HG03378 (cell line): ENCODE data around the gene GOLGA8M.
"Not testable (repeated sequence)": the region's sequence is repeated elsewhere in the genome, so short reads cannot be mapped to it uniquely, and the experiment has no call there.

Experiments
- ATAC-seq: cut with Tn5 transposase; IDR thresholded peaks from one replicate; pipeline ENCODE4 v1.9.1; 2021; ENCODE audit warnings: mild to moderate bottlenecking, moderate library complexity; ENCODE audit not compliant: unreplicated experiment

Gene GOLGA8M

GRCh38 chr15:28664575-28664974 is 47.6 kb downstream of the GOLGA8M start:
- not testable (repeated sequence) for ATAC-seq

DNA sequence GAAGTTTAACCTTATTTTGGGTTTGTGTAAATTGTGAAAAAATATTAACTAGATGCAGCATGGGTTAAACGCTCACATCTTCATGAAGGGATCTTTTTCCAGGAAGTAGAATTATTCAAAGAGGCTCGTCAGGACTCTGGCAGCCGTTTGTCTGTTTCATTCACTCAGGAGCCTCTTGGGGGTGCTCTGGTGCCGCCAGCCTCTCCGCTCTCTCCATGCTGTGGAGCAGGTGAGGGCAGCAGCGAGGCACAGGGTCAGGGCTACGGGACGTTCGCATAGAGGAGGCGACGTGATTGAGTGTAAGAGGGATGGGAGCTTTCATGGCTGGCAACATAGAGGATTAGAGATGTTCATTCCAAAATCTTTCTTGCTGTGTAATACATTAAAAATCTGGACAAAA is 48.5 kb downstream of the GOLGA8M start:
- not testable (repeated sequence) for ATAC-seq

DNA sequence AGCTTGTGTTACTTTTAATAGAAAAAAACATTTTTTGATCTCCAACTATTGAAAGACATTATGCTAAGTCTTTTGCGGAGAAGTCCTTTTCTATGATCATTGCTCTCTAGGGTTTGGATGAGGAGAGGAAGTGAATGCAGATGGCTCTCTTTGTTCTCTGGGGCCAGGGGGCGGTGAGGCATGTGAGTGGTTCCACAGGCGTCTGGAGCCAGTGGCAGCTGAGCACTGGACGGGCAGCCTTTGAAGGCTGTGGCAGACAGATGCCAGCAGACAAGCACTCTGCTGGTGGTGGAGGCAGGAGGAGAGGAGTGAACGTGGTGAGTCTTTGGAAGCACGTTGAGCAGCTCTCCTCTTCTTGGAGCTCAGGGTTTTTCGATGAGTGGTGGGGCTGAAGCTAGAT is 51.5 kb downstream of the GOLGA8M start:
- ATAC-seq, result not testable (repeated sequence)

- ATAC-seq, result not testable (repeated sequence)
Observed at GRCh38 chr15:28656018-28656360, 56.2 kb downstream of the GOLGA8M start.

- not testable (repeated sequence) for ATAC-seq
Observed at GRCh38 chr15:28655329-28656017, 56.7 kb downstream of the GOLGA8M start.

- ATAC-seq, result not testable (repeated sequence)
Observed at GRCh38 chr15:28654194-28654593, 58.0 kb downstream of the GOLGA8M start.

- ATAC-seq, result not testable (repeated sequence)
Observed at GRCh38 chr15:28652538-28652937, 59.7 kb downstream of the GOLGA8M start.
